K562 (cell line): ENCODE measurements around the gene IFRD1. TPM values are rescaled to one million over a fixed set of nuclear protein-coding genes. Genes with fewer than 3 reads are reported as not detected.

Experiments
- ARID3B ChIP-seq: fragments of 250-450 bp; sonication (Bioruptor Pico); IDR thresholded peaks from 2 replicates; pipeline ENCODE4 v1.4.0; 2020; ENCODE audit warnings: borderline replicate concordance
- CTBP1 ChIP-seq: fragments of 450-650 bp; IDR thresholded peaks from 2 replicates; pipeline ENCODE4 v1.6.1; 2016; ENCODE audit warnings: borderline replicate concordance
- ELK3 ChIP-seq: fragments of 450-650 bp; formaldehyde crosslinking; IDR thresholded peaks from 2 replicates; pipeline ENCODE4 v1.4.0; 2020; ENCODE audit warnings: mild to moderate bottlenecking
- JUND ChIP-seq, 2 experiments: IDR thresholded peaks; 2 replicates in 1 of 2; 3 replicates in 1 of 2; pipeline ENCODE4 v1.6.1; 2011; ENCODE audit warnings: borderline replicate concordance in 2 of 2, low read depth in 2 of 2, low read length in 2 of 2, improper control_type of control experiment in 1 of 2, missing biosample characterization in 1 of 2, missing genetic modification characterization in 1 of 2, missing genetic modification reagents in 1 of 2
- KAT7 ChIP-seq: sonication (generic); formaldehyde crosslinking; IDR thresholded peaks from 2 replicates; pipeline ENCODE4 v1.8.0; 2022; ENCODE audit warnings: missing genetic modification reagents, mild to moderate bottlenecking, borderline replicate concordance
- NCOA1 ChIP-seq: fragments of 450-650 bp; IDR thresholded peaks from 2 replicates; pipeline ENCODE4 v1.6.1; 2016; ENCODE audit warnings: low read depth
- NCOA6 ChIP-seq: fragments of 450-650 bp; IDR thresholded peaks from 2 replicates; pipeline ENCODE4 v1.6.1; 2017; ENCODE audit warnings: mild to moderate bottlenecking
- OTX1 ChIP-seq: fragments of 450-650 bp; formaldehyde crosslinking; IDR thresholded peaks from 2 replicates; pipeline ENCODE4 v1.4.0; 2022; ENCODE audit warnings: mild to moderate bottlenecking
- PURB ChIP-seq: sonication (generic); formaldehyde crosslinking; IDR thresholded peaks from 2 replicates; pipeline ENCODE4 v1.9.0; 2021; ENCODE audit warnings: low read depth, mild to moderate bottlenecking, missing genetic modification reagents
- ZNF318 ChIP-seq, 2 experiments: fragments of 450-650 bp; IDR thresholded peaks; 2 replicates each; pipeline ENCODE4 v1.6.1; 2016; ENCODE audit warnings: mild to moderate bottlenecking in 2 of 2, borderline replicate concordance in 1 of 2, low read depth in 1 of 2, moderate library complexity in 1 of 2
- ZNF347 ChIP-seq: fragments of 450-650 bp; formaldehyde crosslinking; IDR thresholded peaks from 2 replicates; pipeline ENCODE4 v1.4.0; 2020; ENCODE audit warnings: low read depth, mild to moderate bottlenecking, moderate library complexity
- ZNF512 ChIP-seq: IDR thresholded peaks from 2 replicates; pipeline ENCODE4 v1.6.1; 2016; ENCODE audit warnings: missing genetic modification characterization, missing compliant biosample characterization
- polyA plus RNA-seq, 8 experiments: library from polyadenylated mRNA; depleted of rRNA in 4 of 8; stranded (reverse) in 5 of 8; unstranded in 3 of 8; fragments of >200 nt; fragmentation: Nextera tagmentation in 2 of 8; fragmentation: Illumina TruSeq in 1 of 8; extraction: Ambion mirVana in 2 of 8; extraction: Trizol in 1 of 8; gene quantifications; 2 replicates each; pipeline versions ENCODE4 v1.2.1 to v1.2.3, GENCODE V29; 2011 to 2014; ENCODE audit warnings: inconsistent platforms in 1 of 8, missing spikeins in 1 of 8
- total RNA-seq, 7 experiments: library from RNA; depleted of rRNA in 6 of 7; stranded (reverse); fragments of >200 nt in 6 of 7; fragmentation: Illumina TruSeq in 2 of 7; extraction: Trizol in 2 of 7; gene quantifications; 2 replicates each; pipeline versions ENCODE4 v1.2.1 to v1.2.3, GENCODE V29; 2011 to 2021; ENCODE audit warnings: low replicate concordance in 1 of 7

IFRD1 gene
- total and polyA plus RNA-seq, 9 of the 15 experiments (the other 6 are each of a cell fraction or from before 2014, with no cell fraction given), result 27.6 to 81.8 (median 68.1) TPM

- no peak for TF ChIP-seq ZNF512 (tag)
- no peak for TF ChIP-seq ELK3 (CRISPR knock-in tag)
- no peak for TF ChIP-seq ZNF318 (IDR thresholded peaks at IDR 0.05; ENCODE audit: borderline replicate concordance in 1 of 2, low read depth in 1 of 2)
- TF ChIP-seq PURB, result no peak
- no peak for TF ChIP-seq NCOA6
- 0 out of 2 replicates have a peak, but pooled peaks have one; percentile 33 for TF ChIP-seq CTBP1
- TF ChIP-seq ARID3B (CRISPR knock-in tag), result no peak
- peak; percentile 59; the same call in 1 of the 2 replicates for TF ChIP-seq JUND (IDR thresholded peaks at IDR 0.05; ENCODE audit: borderline replicate concordance, low read depth, low read length)
- TF ChIP-seq JUND (tag; IDR thresholded peaks at IDR 0.05; ENCODE audit: borderline replicate concordance, low read depth, low read length), result peak; percentile 68; the same call in 1 of the 3 replicates
- no peak for TF ChIP-seq KAT7 (CRISPR knock-in tag)
- no peak for TF ChIP-seq NCOA1
- no peak for TF ChIP-seq OTX1 (CRISPR knock-in tag)
- no peak for TF ChIP-seq ZNF347 (CRISPR knock-in tag)
Measured at GRCh38 chr7:112487457-112488263, 37.4 kb downstream of the IFRD1 start (continued).
